Endothelial cell of umbilical vein (primary cell): Measurements from ENCODE around the gene RAB42.

Experiments used
- EZH2 ChIP-seq: IDR thresholded peaks from 2 replicates; pipeline ENCODE4 v1.6.1; 2012; ENCODE audit warnings: borderline replicate concordance, low read depth, mild to moderate bottlenecking, moderate library complexity, low read length, inconsistent platforms; ENCODE audit not compliant: severe bottlenecking
- JUN ChIP-seq: IDR thresholded peaks from 2 replicates; pipeline ENCODE4 v1.6.1; 2011; ENCODE audit warnings: borderline replicate concordance, low read depth; ENCODE audit not compliant: insufficient read length, insufficient read depth
- MYC ChIP-seq: IDR thresholded peaks from one replicate; pipeline ENCODE4 v1.6.1; 2011; ENCODE audit warnings: mild to moderate bottlenecking, low read depth, low read length
- POLR2A ChIP-seq: IDR thresholded peaks from 2 replicates; pipeline ENCODE4 v1.6.1; 2012; ENCODE audit warnings: low read depth, mild to moderate bottlenecking, control low read depth, low read length
- POLR2AphosphoS5 ChIP-seq: IDR thresholded peaks from 2 replicates; pipeline ENCODE4 v1.6.1; 2012; ENCODE audit warnings: low read depth, mild to moderate bottlenecking, control low read depth, low read length, moderate library complexity; ENCODE audit not compliant: insufficient read depth
- TF ChIP-seq, protein P1 (sequence below), 2 donors: IDR thresholded peaks; 1 replicate in 1 of 2; 2 replicates in 1 of 2; pipeline ENCODE4 v1.5.1; 2011; ENCODE audit warnings: low read length in 2 of 2, mild to moderate bottlenecking in 2 of 2, moderate library complexity in 2 of 2, control low read depth in 1 of 2, inconsistent platforms in 1 of 2, low read depth in 1 of 2; ENCODE audit not compliant: insufficient read depth in 1 of 2; ENCODE audit errors: extremely low read depth in 1 of 2

GRCh38 chr1:28548318-28548717 lies 43.7 kb upstream of the RAB42 start:
- TF ChIP-seq, protein P1, sequence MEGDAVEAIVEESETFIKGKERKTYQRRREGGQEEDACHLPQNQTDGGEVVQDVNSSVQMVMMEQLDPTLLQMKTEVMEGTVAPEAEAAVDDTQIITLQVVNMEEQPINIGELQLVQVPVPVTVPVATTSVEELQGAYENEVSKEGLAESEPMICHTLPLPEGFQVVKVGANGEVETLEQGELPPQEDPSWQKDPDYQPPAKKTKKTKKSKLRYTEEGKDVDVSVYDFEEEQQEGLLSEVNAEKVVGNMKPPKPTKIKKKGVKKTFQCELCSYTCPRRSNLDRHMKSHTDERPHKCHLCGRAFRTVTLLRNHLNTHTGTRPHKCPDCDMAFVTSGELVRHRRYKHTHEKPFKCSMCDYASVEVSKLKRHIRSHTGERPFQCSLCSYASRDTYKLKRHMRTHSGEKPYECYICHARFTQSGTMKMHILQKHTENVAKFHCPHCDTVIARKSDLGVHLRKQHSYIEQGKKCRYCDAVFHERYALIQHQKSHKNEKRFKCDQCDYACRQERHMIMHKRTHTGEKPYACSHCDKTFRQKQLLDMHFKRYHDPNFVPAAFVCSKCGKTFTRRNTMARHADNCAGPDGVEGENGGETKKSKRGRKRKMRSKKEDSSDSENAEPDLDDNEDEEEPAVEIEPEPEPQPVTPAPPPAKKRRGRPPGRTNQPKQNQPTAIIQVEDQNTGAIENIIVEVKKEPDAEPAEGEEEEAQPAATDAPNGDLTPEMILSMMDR (IDR thresholded peaks at IDR 0.05; ENCODE audit: extremely low read depth in 1 of 2, insufficient read depth in 1 of 2, low read depth in 1 of 2, low read length in 2 of 2): no peak
- TF ChIP-seq EZH2 (no peak), POLR2A (no peak), JUN (no peak), POLR2AphosphoS5 (no peak), MYC (no peak)
